Tibial artery (tissue), 4 donors: ENCODE results near the gene KRT32.

Experiments
- DNase-seq, 2 donors: peaks; one replicate each; pipeline ENCODE4 v3.0.0-alpha.2; 2019
- H3K27ac ChIP-seq, 2 donors: fragments of 200-600 bp; sonication (generic) in 1 of 2; 1 replicate in 1 of 2; 2 replicates in 1 of 2; pipeline ENCODE4 v1.5.1; 2018 to 2019; ENCODE audit warnings: mild to moderate bottlenecking in 1 of 2
- H3K27me3 ChIP-seq, 2 donors: fragments of 200-600 bp; sonication (generic) in 1 of 2; one replicate each; pipeline versions ENCODE4 v1.5.1 to v1.6.0; 2016 to 2019
- H3K36me3 ChIP-seq, 3 donors: fragments of 200-600 bp; sonication (generic) in 2 of 3; one replicate each; pipeline ENCODE4 v1.5.1; 2016 to 2019; ENCODE audit warnings: mild to moderate bottlenecking in 2 of 3
- H3K4me1 ChIP-seq, 4 donors: fragments of 200-600 bp; sonication (generic) in 2 of 4; 1 replicate in 3 of 4; 2 replicates in 1 of 4; pipeline ENCODE4 v1.5.1; 2016 to 2019
- H3K4me3 ChIP-seq, 2 donors: fragments of 200-600 bp; sonication (generic) in 1 of 2; 1 replicate in 1 of 2; 2 replicates in 1 of 2; pipeline ENCODE4 v1.5.1; 2018 to 2019; ENCODE audit warnings: mild to moderate bottlenecking in 2 of 2
- H3K9me3 ChIP-seq, 3 donors: fragments of 200-600 bp; sonication (generic) in 1 of 3; one replicate each; pipeline ENCODE4 v1.5.1; 2016 to 2019
- intact Hi-C: fragments of 100-400 bp; cut with DNase I; formaldehyde crosslinking; loops from one replicate; pipeline ENCODE4 v1.15.0; 2023; ENCODE audit warnings: low total_unique reads
- TF ChIP-seq, protein P1 (sequence below), 2 experiments: fragments of 200-600 bp in 1 of 2; fragments of 450-650 bp in 1 of 2; IDR thresholded peaks; one replicate each; pipeline ENCODE4 v1.5.1; 2017 to 2019; ENCODE audit warnings: antibody characterized with exemption in 2 of 2, mild to moderate bottlenecking in 1 of 2, moderate library complexity in 1 of 2

The KRT32 gene

DNA sequence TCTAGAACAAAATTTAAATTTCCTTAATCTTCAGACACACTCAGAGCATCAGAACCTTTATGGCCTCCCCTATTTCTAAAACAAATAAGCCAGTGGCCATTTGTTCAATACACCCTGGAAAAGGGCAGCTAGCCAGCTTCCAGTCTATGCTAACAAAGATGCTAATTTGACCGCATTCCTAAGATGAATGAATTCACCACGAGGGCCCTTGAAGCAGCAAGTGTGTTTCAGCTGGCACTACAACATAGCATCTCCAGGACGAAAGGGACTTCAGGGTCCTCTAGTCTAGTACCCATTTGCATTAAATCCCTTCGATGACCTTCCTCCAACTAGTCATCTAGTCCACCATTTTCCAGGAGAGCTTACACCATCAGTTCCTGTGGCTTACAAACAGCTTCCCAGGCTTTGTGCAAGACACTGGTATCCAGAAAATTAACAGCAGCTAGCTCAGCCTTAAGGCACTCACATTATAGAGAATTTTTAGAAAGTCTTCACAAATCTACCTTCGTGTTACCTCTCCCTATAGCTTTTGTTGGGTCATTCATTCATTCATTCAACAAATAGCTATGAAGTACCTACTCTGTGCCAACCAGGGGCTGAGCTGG lies 53.7 kb downstream of the KRT32 start:
- no peaks in the 10 kb centered on the region for H3K36me3 ChIP-seq
- H3K27ac ChIP-seq, result no peak overlapping the region
- intact Hi-C loops, result no loop called here
- no peak overlapping the region for H3K4me3 ChIP-seq
- H3K4me1 ChIP-seq, result peaks cover 0 to 24% (median 10%) of the 10 kb centered on the region in 4 donors
- no peak for DNase-seq
- H3K9me3 ChIP-seq, result no peaks in the 10 kb centered on the region
- H3K27me3 ChIP-seq, result no peaks in the 10 kb centered on the region
- TF ChIP-seq, protein P1, sequence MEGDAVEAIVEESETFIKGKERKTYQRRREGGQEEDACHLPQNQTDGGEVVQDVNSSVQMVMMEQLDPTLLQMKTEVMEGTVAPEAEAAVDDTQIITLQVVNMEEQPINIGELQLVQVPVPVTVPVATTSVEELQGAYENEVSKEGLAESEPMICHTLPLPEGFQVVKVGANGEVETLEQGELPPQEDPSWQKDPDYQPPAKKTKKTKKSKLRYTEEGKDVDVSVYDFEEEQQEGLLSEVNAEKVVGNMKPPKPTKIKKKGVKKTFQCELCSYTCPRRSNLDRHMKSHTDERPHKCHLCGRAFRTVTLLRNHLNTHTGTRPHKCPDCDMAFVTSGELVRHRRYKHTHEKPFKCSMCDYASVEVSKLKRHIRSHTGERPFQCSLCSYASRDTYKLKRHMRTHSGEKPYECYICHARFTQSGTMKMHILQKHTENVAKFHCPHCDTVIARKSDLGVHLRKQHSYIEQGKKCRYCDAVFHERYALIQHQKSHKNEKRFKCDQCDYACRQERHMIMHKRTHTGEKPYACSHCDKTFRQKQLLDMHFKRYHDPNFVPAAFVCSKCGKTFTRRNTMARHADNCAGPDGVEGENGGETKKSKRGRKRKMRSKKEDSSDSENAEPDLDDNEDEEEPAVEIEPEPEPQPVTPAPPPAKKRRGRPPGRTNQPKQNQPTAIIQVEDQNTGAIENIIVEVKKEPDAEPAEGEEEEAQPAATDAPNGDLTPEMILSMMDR (IDR thresholded peaks at IDR 0.05), result no peak

DNA sequence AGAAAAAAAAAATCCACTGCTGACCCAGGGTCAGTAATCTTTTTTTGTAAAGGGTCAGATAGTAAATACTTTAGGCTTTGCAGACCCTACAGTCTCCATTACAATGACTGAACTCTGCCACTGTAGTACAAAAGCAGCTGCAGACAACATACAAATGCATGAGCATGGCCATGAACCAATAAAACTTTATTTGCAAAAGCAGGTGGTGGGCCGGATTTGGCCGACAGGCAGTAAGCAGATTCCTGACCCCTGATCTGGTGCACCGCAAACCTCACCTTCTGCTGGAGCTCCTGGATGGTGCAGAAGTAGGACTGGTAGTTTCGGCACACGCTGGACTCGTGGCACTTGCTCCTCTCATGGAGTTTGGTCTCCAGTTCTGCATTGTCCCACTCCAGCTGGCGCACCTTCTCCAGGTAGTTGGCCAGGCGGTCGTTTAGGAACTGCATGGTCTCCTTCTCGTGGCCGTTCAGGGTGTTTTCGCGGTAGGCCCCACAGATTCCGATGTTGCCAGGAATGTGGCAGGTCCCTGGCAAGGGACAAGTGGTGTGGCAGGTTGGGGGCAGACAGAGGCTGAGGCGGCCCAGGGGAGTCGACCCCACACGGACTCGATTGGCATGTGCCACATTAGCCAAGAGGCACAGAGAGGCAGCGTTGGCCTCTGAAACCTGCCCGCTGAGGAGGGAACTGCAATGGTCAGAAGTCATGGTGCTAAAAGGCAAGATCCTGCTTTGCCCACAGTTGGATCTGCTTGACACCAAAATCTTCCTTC lies 55.9 kb downstream of the KRT32 start:
- TF ChIP-seq, protein P1 (IDR thresholded peaks at IDR 0.05), result no peak
- no peaks in the 10 kb centered on the region for H3K36me3 ChIP-seq
- peaks cover 0 to 9% (median 4%) of the 10 kb centered on the region in 4 donors for H3K4me1 ChIP-seq
- no peak overlapping the region for H3K27ac ChIP-seq
- H3K9me3 ChIP-seq, result no peaks in the 10 kb centered on the region
- H3K27me3 ChIP-seq, result no peaks in the 10 kb centered on the region
- H3K4me3 ChIP-seq, result no peak overlapping the region
- intact Hi-C loops, result no loop called here
- DNase-seq, result no peak
